ENCODE results near the gene KIF18A.
"Not testable (repeated sequence)": the region's sequence is repeated elsewhere in the genome, so short reads cannot be mapped to it uniquely, and the experiment has no call there.

KIF18A gene

GRCh38 chr11:28107750-28108618 is at the start of gene KIF18A, which contains the start of gene METTL15:
KIF18A (minus strand) TSS chr11:28108156; CDS start chr11:28097947, 10,209 bp downstream.
METTL15 (plus strand) TSS chr11:28108388; CDS start chr11:28113335, 4,947 bp downstream.
- DNase-seq (ENCODE audit: insufficient read length, low spot score) (peak; percentile 86), FAIRE-seq (peak; percentile 71)

GRCh38 chr11:28153586-28153985 is 45.6 kb upstream of the KIF18A start:
- FAIRE-seq: no peak
- DNase-seq (ENCODE audit: insufficient read length, low spot score): no peak

GRCh38 chr11:28152743-28153142 is 44.8 kb upstream of the KIF18A start:
- DNase-seq (ENCODE audit: insufficient read length, low spot score): no peak
- no peak for FAIRE-seq

- peak; percentile 64 for DNase-seq (ENCODE audit: insufficient read length, low spot score)
- no peak for FAIRE-seq
Observed at GRCh38 chr11:28146123-28146751, 38.3 kb upstream of the KIF18A start.

- DNase-seq (ENCODE audit: insufficient read length, low spot score): no peak
Observed at GRCh38 chr11:28144808-28145207, 36.9 kb upstream of the KIF18A start.

GRCh38 chr11:28142724-28143123 is 34.8 kb upstream of the KIF18A start:
- no peak for FAIRE-seq
- DNase-seq (ENCODE audit: insufficient read length, low spot score): no peak

More at GRCh38 chr11:28144808-28145207, 36.9 kb upstream of the KIF18A start:
- FAIRE-seq: no peak

GRCh38 chr11:28140689-28141455 is 32.9 kb upstream of the KIF18A start:
- DNase-seq (ENCODE audit: insufficient read length, low spot score) (no peak), FAIRE-seq (no peak)

GRCh38 chr11:28139841-28140415 is 32.0 kb upstream of the KIF18A start:
- DNase-seq (ENCODE audit: insufficient read length, low spot score): no peak
- FAIRE-seq: peak; percentile 44

GRCh38 chr11:28137832-28138231 is 29.9 kb upstream of the KIF18A start:
- no peak for DNase-seq (ENCODE audit: insufficient read length, low spot score)
- no peak for FAIRE-seq

GRCh38 chr11:28137366-28137765 is 29.4 kb upstream of the KIF18A start:
- no peak for DNase-seq (ENCODE audit: insufficient read length, low spot score)
- no peak for FAIRE-seq

- FAIRE-seq; DNase-seq (ENCODE audit: insufficient read length, low spot score): not testable (repeated sequence)
Observed at GRCh38 chr11:28136157-28136556, 28.2 kb upstream of the KIF18A start.

GRCh38 chr11:28133146-28133545 is 25.2 kb upstream of the KIF18A start:
- no peak for FAIRE-seq
- DNase-seq (ENCODE audit: insufficient read length, low spot score): peak; percentile 13

- FAIRE-seq: no peak
- no peak for DNase-seq (ENCODE audit: insufficient read length, low spot score)
Observed at GRCh38 chr11:28132548-28132947, 24.6 kb upstream of the KIF18A start.

- FAIRE-seq: no peak
- DNase-seq (ENCODE audit: insufficient read length, low spot score): no peak
Observed at GRCh38 chr11:28123151-28123581, 15.2 kb upstream of the KIF18A start.

- DNase-seq (ENCODE audit: insufficient read length, low spot score) (no peak), FAIRE-seq (no peak)
Observed at GRCh38 chr11:28117712-28118111, 9.8 kb upstream of the KIF18A start.

GRCh38 chr11:28114731-28115130 is 6.8 kb upstream of the KIF18A start:
- no peak for DNase-seq (ENCODE audit: insufficient read length, low spot score)
- no peak for FAIRE-seq

- DNase-seq (ENCODE audit: insufficient read length, low spot score) (no peak), FAIRE-seq (no peak)
Observed at GRCh38 chr11:28114116-28114515, 6.2 kb upstream of the KIF18A start.

- DNase-seq (ENCODE audit: insufficient read length, low spot score) (no peak), FAIRE-seq (no peak)
Observed at GRCh38 chr11:28110821-28111200, 2.9 kb upstream of the KIF18A start.

GRCh38 chr11:28110108-28110820 is 2.3 kb upstream of the KIF18A start:
- DNase-seq (ENCODE audit: insufficient read length, low spot score): peak; percentile 45
- FAIRE-seq: no peak

GRCh38 chr11:28108958-28109357 is 1.0 kb upstream of the KIF18A start:
- DNase-seq (ENCODE audit: insufficient read length, low spot score): no peak

More at GRCh38 chr11:28108958-28109357, 1.0 kb upstream of the KIF18A start:
- no peak for FAIRE-seq

Data from HTR-8/SVneo (cell line).